B cell (primary cell): ENCODE data around the gene CCM2. TPM values are rescaled to one million over a fixed set of nuclear protein-coding genes. Genes with fewer than 3 reads are reported as not detected.

Experiments used
- ATAC-seq: fragments of 200-7000 bp; cut with Tn5 transposase; one replicate; pipeline ENCODE4 v1.10.0; 2021; ENCODE audit warnings: low read depth, mild to moderate bottlenecking, moderate number of reproducible peaks, moderate library complexity
- CTCF ChIA-PET: fragments of 350-600 bp; sonication (Branson Sonifier 250); formaldehyde crosslinking; loops from one replicate; lab custom pipeline; 2021; ENCODE audit warnings: antibody characterized with exemption, inconsistent platforms; lab: Charles Lee
- POLR2A ChIA-PET: fragments of 350-600 bp; sonication (Branson Sonifier 250); formaldehyde crosslinking; loops from one replicate; lab custom pipeline; 2021; ENCODE audit warnings: antibody characterized with exemption; lab: Charles Lee
- DNase-seq: peaks from one replicate; pipeline ENCODE4 v3.0.0; 2013
- H2AFZ ChIP-seq: 2 replicates; pipeline ENCODE4 v1.6.1; 2012; ENCODE audit warnings: mild to moderate bottlenecking, low read depth, low read length; ENCODE audit not compliant: insufficient read depth, poor library complexity, severe bottlenecking
- H3K27ac ChIP-seq, 2 donors: 1 replicate in 1 of 2; 2 replicates in 1 of 2; pipeline ENCODE4 v1.5.1; 2012 to 2013; ENCODE audit warnings: low read length in 2 of 2, mild to moderate bottlenecking in 2 of 2, moderate library complexity in 1 of 2
- H3K27me3 ChIP-seq, 4 experiments: fragments of 200-600 bp in 1 of 4; sonication (generic) in 1 of 4; replicated peaks in 1 of 4; 1 replicate in 2 of 4; 2 replicates in 2 of 4; pipeline versions ENCODE4 v1.6.1 to v1.7.0; 2013 to 2016; ENCODE audit warnings: low read length in 3 of 4, mild to moderate bottlenecking in 2 of 4, mixed read lengths in 1 of 4, moderate library complexity in 1 of 4; ENCODE audit not compliant: insufficient read depth in 4 of 4, control insufficient read depth in 3 of 4; ENCODE audit errors: control extremely low read depth in 1 of 4
- H3K36me3 ChIP-seq, 2 experiments: replicated peaks in 1 of 2; 1 replicate in 1 of 2; 2 replicates in 1 of 2; pipeline versions ENCODE4 v1.6.1 to v1.7.1; 2013; ENCODE audit warnings: low read length in 1 of 2; ENCODE audit not compliant: insufficient read depth in 2 of 2, control insufficient read depth in 1 of 2; ENCODE audit errors: control extremely low read depth in 1 of 2, extremely low read depth in 1 of 2
- H3K4me1 ChIP-seq, 2 donors: fragments of 200-600 bp in 1 of 2; sonication (generic) in 1 of 2; 1 replicate in 1 of 2; 2 replicates in 1 of 2; pipeline versions ENCODE4 v1.5.1 to v1.6.1; 2013 to 2017; ENCODE audit warnings: low read length in 2 of 2; ENCODE audit not compliant: control insufficient read depth in 2 of 2, insufficient read depth in 2 of 2
- H3K4me2 ChIP-seq: replicated peaks from 2 replicates; pipeline ENCODE3; 2012; ENCODE audit warnings: mild to moderate bottlenecking, low read depth, low read length; ENCODE audit not compliant: poor library complexity, severe bottlenecking
- H3K4me3 ChIP-seq, 5 experiments: fragments of 200-600 bp in 1 of 5; sonication (generic) in 1 of 5; 1 replicate in 3 of 5; 2 replicates in 2 of 5; pipeline versions ENCODE4 v1.5.1 to v1.7.0; 2011 to 2016; ENCODE audit warnings: low read length in 4 of 5, mild to moderate bottlenecking in 4 of 5, low read depth in 2 of 5, control low read depth in 1 of 5, moderate library complexity in 1 of 5; ENCODE audit not compliant: insufficient read depth in 1 of 5; ENCODE audit errors: control extremely low read depth in 1 of 5, extremely low read depth in 1 of 5
- H3K79me2 ChIP-seq: fragments of 200-600 bp; sonication (generic); one replicate; pipeline ENCODE4 v1.6.0; 2016; ENCODE audit warnings: low read length; ENCODE audit not compliant: control insufficient read depth, insufficient read depth
- H3K9ac ChIP-seq: fragments of 200-600 bp; sonication (generic); 2 replicates; pipeline ENCODE4 v1.6.1; 2017; ENCODE audit warnings: mild to moderate bottlenecking, low read length, moderate library complexity
- H3K9me3 ChIP-seq, 3 donors: one replicate each; pipeline versions ENCODE4 v1.6.1 to v1.7.1; 2013; ENCODE audit warnings: low read length in 2 of 3; ENCODE audit not compliant: control insufficient read depth in 2 of 3, insufficient read depth in 1 of 3; ENCODE audit errors: control extremely low read depth in 1 of 3
- H4K20me1 ChIP-seq: 2 replicates; pipeline ENCODE4 v1.6.0; 2012; ENCODE audit warnings: mild to moderate bottlenecking, low read length; ENCODE audit not compliant: insufficient read depth, control insufficient read depth, poor library complexity, severe bottlenecking
- H3K27ac Mint-ChIP-seq: one replicate; pipeline ENCODE4 v1.8.0; 2021; ENCODE audit warnings: mixed read lengths
- H3K27me3 Mint-ChIP-seq: one replicate; pipeline ENCODE4 v1.8.0; 2021; ENCODE audit warnings: mixed read lengths
- H3K4me1 Mint-ChIP-seq: one replicate; pipeline ENCODE4 v1.8.0; 2021; ENCODE audit warnings: mixed read lengths
- H3K4me3 Mint-ChIP-seq: one replicate; pipeline ENCODE4 v1.8.0; 2021; ENCODE audit warnings: mixed read lengths
- H3K9me3 Mint-ChIP-seq: one replicate; pipeline ENCODE4 v1.8.0; 2022; ENCODE audit warnings: mixed read lengths; ENCODE audit not compliant: insufficient read depth
- EZH2 ChIP-seq: IDR thresholded peaks from 2 replicates; pipeline ENCODE4 v1.6.1; 2012; ENCODE audit warnings: borderline replicate concordance, low read depth, mild to moderate bottlenecking, moderate library complexity, low read length; ENCODE audit not compliant: insufficient read depth, poor library complexity, severe bottlenecking
- WGBS: methylation state at CpG from one replicate; pipeline ENCODE4 v1.1.5; 2013; ENCODE audit warnings: missing lambda C conversion rate; ENCODE audit not compliant: insufficient coverage; 5-methylcytosine and 5-hydroxymethylcytosine counted together
- intact Hi-C: fragments of 100-400 bp; cut with micrococcal nuclease; formaldehyde crosslinking; loops from one replicate; pipeline ENCODE4 v1.10.0; 2022
- polyA plus RNA-seq: library from polyadenylated mRNA; depleted of rRNA; stranded (reverse); fragments of >200 nt; gene quantifications from 2 replicates; pipeline ENCODE4 v1.2.3, GENCODE V29; 2012
- total RNA-seq, 2 donors: library from RNA; stranded (reverse); fragments of 120-200 nt in 1 of 2; gene quantifications; 1 replicate in 1 of 2; 2 replicates in 1 of 2; pipeline versions ENCODE4 v1.2.3 to v1.2.4, GENCODE V29; 2013 to 2022
- TF ChIP-seq, protein P1 (sequence below): fragments of 200-600 bp; IDR thresholded peaks from one replicate; pipeline ENCODE4 v1.8.0; 2022; ENCODE audit warnings: antibody characterized with exemption, mild to moderate bottlenecking

CCM2 gene
- total and polyA plus RNA-seq, 2 donors (not counting 1 experiment from before 2014, with no cell fraction given): 150 to 201 TPM

DNA sequence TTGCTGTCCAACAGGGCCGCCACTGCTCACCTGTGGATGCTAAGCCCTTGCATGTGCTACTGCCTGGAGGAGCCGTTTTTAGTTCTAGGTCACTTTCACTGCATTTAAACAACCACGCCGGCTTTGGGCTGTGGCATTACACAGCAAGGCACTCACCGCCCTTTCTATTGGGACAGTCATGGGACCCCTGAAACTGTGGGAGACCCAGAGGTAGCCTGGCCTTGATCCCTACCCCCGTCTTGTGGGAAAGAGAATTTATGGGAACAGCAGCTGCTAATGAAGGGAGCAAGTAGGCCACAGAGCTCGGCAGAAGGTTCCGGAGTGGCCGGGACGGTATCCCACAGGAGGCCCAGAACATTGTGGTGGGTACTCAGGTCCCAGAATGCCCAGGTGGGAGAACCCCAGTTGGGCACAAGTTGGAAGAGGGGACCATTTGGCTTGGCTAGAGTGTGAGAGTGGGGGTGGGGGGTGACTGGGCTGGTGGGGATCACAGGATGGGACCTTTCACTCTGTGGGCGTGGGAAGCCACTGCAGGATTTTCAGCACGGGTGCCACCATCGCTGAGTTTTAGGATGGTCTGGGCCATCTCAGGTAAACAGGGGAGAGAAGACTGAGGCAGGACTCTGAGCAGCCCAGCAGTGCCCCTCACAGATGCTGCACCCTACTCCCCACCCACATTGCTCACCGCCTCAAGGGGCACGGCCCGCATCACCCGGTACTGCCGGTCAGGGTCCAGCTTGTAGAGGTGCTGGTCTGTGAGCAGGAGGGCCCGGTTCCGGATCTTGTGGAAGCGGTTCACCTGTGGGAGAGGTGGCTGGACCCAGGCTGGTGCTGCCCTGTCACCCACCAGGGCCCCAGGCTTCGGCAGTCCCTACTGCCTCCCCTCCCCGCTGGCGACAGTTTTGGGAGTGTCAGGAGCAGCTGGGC lies 36.4 kb upstream of the CCM2 start:
- no peaks in the 10 kb centered on the region for H3K27me3 ChIP-seq
- H3K9me3 Mint-ChIP-seq: no peaks in the 10 kb centered on the region
- 92% methylated on average over 17 of the region's 24 CpGs for WGBS
- H3K9me3 ChIP-seq: peaks cover 0 to 10% (median 0%) of the 10 kb centered on the region in 3 donors
- DNase-seq (peak; percentile 13), ATAC-seq (no peak)
- H3K27ac ChIP-seq: no peak overlapping the region
- H4K20me1 ChIP-seq: peaks cover 26% of the 10 kb centered on the region
- no peak overlapping the region for H3K9ac ChIP-seq
- ChIA-PET POLR2A (no interaction called here), CTCF (interaction anchor here (0.6 to 1.4 kb wide), 4 partner anchors 9 to 174 kb away, joined by 3 to 4 read pairs (median 4); no protein-coding TSS in a partner anchor)
- no peak overlapping the region for H3K4me3 Mint-ChIP-seq
- no peak overlapping the region for H3K4me3 ChIP-seq
- no peak overlapping the region for H2AFZ ChIP-seq
- no peak for TF ChIP-seq EZH2
- TF ChIP-seq, protein P1, sequence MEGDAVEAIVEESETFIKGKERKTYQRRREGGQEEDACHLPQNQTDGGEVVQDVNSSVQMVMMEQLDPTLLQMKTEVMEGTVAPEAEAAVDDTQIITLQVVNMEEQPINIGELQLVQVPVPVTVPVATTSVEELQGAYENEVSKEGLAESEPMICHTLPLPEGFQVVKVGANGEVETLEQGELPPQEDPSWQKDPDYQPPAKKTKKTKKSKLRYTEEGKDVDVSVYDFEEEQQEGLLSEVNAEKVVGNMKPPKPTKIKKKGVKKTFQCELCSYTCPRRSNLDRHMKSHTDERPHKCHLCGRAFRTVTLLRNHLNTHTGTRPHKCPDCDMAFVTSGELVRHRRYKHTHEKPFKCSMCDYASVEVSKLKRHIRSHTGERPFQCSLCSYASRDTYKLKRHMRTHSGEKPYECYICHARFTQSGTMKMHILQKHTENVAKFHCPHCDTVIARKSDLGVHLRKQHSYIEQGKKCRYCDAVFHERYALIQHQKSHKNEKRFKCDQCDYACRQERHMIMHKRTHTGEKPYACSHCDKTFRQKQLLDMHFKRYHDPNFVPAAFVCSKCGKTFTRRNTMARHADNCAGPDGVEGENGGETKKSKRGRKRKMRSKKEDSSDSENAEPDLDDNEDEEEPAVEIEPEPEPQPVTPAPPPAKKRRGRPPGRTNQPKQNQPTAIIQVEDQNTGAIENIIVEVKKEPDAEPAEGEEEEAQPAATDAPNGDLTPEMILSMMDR: no peak
- peak overlapping the region; percentile 61 for H3K27ac Mint-ChIP-seq
- H3K4me1 ChIP-seq: peaks cover 5 to 17% of the 10 kb centered on the region in 2 donors
- intact Hi-C loops: no loop called here
- peaks cover 0 to 42% of the 10 kb centered on the region in 2 experiments for H3K36me3 ChIP-seq
- no peaks in the 10 kb centered on the region for H3K79me2 ChIP-seq
- peaks cover 22% of the 10 kb centered on the region for H3K4me1 Mint-ChIP-seq
- H3K27me3 Mint-ChIP-seq: no peaks in the 10 kb centered on the region
- no peak overlapping the region for H3K4me2 ChIP-seq

DNA sequence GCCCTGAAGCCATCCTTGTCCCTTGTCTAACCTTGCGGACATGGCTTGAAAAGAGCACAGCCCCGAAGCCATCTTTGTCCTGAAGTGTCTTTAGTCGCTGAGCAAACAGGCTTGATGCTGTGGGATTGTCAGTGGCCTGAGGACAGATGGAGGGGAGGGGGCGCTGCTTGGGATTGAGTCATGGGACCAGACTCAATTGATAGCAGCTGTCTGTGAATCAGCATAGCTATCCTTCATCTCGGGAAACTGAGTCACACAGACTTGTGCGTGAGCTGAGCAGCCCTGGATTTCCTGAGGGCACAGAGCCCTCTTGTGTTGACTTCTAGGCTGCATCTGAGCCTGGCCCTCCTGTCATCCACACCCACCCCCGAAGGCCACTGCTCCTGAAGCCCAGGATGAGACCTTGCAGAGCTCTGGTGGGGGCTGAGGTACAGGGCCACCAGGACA lies 35.6 kb upstream of the CCM2 start:
- no peaks in the 10 kb centered on the region for H3K27me3 Mint-ChIP-seq
- CTCF ChIA-PET: interaction anchor here (0.9 to 1.4 kb wide), 4 partner anchors 9 to 173 kb away, joined by 3 to 4 read pairs (median 4); no protein-coding TSS in a partner anchor
- H3K36me3 ChIP-seq: peaks cover 0 to 49% of the 10 kb centered on the region in 2 experiments
- H3K9me3 ChIP-seq: peaks cover 0 to 10% (median 0%) of the 10 kb centered on the region in 3 donors
- WGBS: 85% methylated on average over 7 of the region's 7 CpGs
- peaks cover 16% of the 10 kb centered on the region for H3K4me1 Mint-ChIP-seq
- no peak overlapping the region for H3K4me3 Mint-ChIP-seq
- H3K4me3 ChIP-seq: no peak overlapping the region
- H3K9me3 Mint-ChIP-seq: no peaks in the 10 kb centered on the region
- ATAC-seq (no peak), DNase-seq (peak; percentile 21)
- H3K9ac ChIP-seq: no peak overlapping the region
- intact Hi-C loops: no loop called here
- H3K27ac Mint-ChIP-seq: no peak overlapping the region
- no peak overlapping the region for H3K4me2 ChIP-seq
- peaks cover 5 to 11% of the 10 kb centered on the region in 2 donors for H3K4me1 ChIP-seq
- TF ChIP-seq, protein P1: no peak
- TF ChIP-seq EZH2: no peak
- no peaks in the 10 kb centered on the region for H3K27me3 ChIP-seq
- H4K20me1 ChIP-seq: peaks cover 33% of the 10 kb centered on the region
- no peak overlapping the region for H2AFZ ChIP-seq
- H3K79me2 ChIP-seq: no peaks in the 10 kb centered on the region
- no peak overlapping the region for H3K27ac ChIP-seq
- POLR2A ChIA-PET: no interaction called here
